BE2C (cell line): Measurements from ENCODE around the gene STK36.

Experiments
- DNase-seq: peaks from one replicate; pipeline ENCODE4 v3.0.0-alpha.2; 2020
- H3K27me3 ChIP-seq: fragments of 250-450 bp; sonication (Bioruptor Pico); 2 replicates; pipeline ENCODE4 v1.5.1; 2020; ENCODE audit warnings: mild to moderate bottlenecking
- H3K36me3 ChIP-seq: fragments of 250-450 bp; sonication (Bioruptor Pico); 2 replicates; pipeline ENCODE4 v1.5.1; 2020; ENCODE audit warnings: mild to moderate bottlenecking
- H3K4me1 ChIP-seq: fragments of 250-450 bp; sonication (Bioruptor Pico); 2 replicates; pipeline ENCODE4 v1.5.1; 2020
- H3K4me3 ChIP-seq: 2 replicates; pipeline ENCODE4 v1.5.1; 2011; ENCODE audit warnings: low read depth, low read length
- H3K9me3 ChIP-seq: fragments of 250-450 bp; sonication (Bioruptor Pico); 2 replicates; pipeline ENCODE4 v1.5.1; 2020
- TF ChIP-seq, protein P1 (sequence below): IDR thresholded peaks from 2 replicates; pipeline ENCODE4 v1.5.1; 2012; ENCODE audit warnings: mild to moderate bottlenecking, low read depth, low read length

The STK36 gene

DNA sequence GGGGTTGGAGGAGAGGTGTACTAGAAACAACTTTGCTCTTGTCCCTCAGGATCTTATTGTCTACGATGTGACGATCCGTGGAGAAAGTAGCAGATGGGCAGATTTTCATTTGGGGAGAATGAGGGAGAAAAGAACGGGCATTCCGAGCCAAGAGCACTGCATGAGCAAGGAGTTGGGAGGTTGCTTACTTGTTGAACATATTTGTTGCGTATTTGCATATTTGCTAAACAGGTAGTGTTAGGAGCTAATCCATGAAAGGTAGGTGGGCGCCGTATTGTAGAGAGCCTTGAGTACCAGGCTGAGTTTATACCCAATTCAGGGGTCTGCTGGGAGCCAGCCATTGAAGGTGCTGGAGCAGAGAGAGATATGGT, 11.9 kb upstream of the STK36 start:
- Histone ChIP-seq H3K36me3 (peaks cover 58% of the 10 kb centered on the region), H3K4me3 (peak overlapping the region; percentile 99), H3K9me3 (no peaks in the 10 kb centered on the region), H3K4me1 (no peaks in the 10 kb centered on the region), H3K27me3 (no peaks in the 10 kb centered on the region)
- TF ChIP-seq, protein P1, sequence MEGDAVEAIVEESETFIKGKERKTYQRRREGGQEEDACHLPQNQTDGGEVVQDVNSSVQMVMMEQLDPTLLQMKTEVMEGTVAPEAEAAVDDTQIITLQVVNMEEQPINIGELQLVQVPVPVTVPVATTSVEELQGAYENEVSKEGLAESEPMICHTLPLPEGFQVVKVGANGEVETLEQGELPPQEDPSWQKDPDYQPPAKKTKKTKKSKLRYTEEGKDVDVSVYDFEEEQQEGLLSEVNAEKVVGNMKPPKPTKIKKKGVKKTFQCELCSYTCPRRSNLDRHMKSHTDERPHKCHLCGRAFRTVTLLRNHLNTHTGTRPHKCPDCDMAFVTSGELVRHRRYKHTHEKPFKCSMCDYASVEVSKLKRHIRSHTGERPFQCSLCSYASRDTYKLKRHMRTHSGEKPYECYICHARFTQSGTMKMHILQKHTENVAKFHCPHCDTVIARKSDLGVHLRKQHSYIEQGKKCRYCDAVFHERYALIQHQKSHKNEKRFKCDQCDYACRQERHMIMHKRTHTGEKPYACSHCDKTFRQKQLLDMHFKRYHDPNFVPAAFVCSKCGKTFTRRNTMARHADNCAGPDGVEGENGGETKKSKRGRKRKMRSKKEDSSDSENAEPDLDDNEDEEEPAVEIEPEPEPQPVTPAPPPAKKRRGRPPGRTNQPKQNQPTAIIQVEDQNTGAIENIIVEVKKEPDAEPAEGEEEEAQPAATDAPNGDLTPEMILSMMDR: no peak
- no peak for DNase-seq

DNA sequence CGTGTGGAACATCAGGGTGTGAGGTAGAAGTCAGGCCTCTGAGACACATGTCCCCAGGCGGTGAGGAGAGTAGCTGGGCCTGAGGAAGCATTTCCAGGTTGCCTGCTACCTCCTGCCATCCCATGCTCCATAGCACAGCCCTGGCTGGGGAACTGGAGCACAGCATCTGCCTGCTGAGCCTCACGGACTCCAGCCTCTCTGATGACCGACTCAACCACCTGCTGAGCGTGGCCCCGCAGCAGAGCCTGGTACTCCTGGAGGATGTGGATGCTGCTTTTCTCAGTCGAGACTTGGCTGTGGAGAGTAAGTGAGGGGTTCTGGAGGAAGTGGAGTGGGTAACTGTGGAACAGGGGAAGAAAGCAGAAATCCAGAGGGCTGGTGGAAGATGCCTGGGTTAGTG, 9.5 kb upstream of the STK36 start:
- TF ChIP-seq, protein P1: no peak
- H3K4me3 ChIP-seq: no peak overlapping the region
- peaks cover 54% of the 10 kb centered on the region for H3K36me3 ChIP-seq
- no peaks in the 10 kb centered on the region for H3K27me3 ChIP-seq
- no peaks in the 10 kb centered on the region for H3K9me3 ChIP-seq
- no peak for DNase-seq
- no peaks in the 10 kb centered on the region for H3K4me1 ChIP-seq

DNA sequence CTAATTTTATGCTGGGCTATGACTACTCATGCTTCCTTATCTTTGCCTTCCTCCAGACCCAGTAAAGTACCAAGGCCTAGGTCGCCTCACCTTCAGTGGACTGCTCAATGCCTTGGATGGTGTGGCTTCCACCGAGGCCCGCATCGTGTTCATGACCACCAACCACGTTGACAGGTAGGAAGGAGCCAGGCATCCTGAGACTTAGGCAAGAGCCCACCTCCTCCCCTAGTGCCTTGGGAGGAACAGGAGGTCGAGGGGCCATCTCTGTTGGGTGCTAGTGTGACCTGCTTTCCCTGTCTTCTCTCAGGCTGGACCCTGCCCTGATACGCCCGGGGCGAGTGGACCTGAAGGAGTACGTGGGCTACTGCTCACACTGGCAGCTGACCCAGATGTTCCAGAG, 9.1 kb upstream of the STK36 start:
- Histone ChIP-seq H3K9me3 (no peaks in the 10 kb centered on the region), H3K4me1 (no peaks in the 10 kb centered on the region), H3K27me3 (no peaks in the 10 kb centered on the region), H3K36me3 (peaks cover 52% of the 10 kb centered on the region), H3K4me3 (no peak overlapping the region)
- no peak for DNase-seq
- TF ChIP-seq, protein P1: no peak

DNA sequence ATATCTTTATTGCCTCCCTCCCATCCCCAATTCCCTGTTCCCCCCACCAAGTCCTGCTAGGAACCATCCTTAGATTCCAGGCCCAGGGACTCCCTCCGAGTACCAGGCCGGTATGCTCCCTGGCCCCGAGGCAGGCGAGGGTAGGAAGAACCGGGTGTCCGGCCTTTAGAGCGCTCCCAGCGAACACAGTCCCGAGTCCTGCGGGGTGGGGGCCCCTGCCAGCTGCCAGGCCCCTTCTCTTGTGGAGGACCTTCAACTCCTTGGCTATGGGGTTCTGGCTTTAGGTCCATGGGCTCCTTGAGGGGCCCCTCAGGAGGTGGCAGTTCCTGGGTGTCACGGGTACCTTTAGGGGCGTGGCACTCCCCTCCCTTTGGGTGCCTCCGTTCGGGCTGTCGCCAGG, 8.0 kb upstream of the STK36 start:
- no peaks in the 10 kb centered on the region for H3K4me1 ChIP-seq
- TF ChIP-seq, protein P1: no peak
- no peaks in the 10 kb centered on the region for H3K27me3 ChIP-seq
- H3K36me3 ChIP-seq: peaks cover 51% of the 10 kb centered on the region
- no peak for DNase-seq
- H3K9me3 ChIP-seq: no peaks in the 10 kb centered on the region
- H3K4me3 ChIP-seq: no peak overlapping the region

DNA sequence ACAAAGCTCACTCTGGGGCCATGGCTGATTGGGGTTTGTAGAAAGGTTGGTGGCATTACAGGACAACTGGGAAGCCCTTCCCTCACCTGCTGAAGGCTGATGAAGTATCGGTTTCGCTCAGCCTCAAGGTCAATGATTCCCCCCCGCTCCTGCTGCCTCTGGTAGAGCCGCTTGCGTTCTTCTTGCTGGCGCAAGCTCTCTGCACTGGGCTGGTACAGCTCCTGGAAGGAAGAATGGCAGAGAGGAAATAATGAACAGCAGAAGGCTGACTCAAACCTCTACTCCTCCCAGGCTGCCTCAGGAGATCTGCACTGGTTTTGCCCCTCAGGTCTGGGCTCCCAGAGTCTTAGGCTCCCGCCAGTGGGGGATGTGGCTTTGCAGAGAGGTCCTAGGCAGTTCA, 7.2 kb upstream of the STK36 start:
- Histone ChIP-seq H3K9me3 (no peaks in the 10 kb centered on the region), H3K4me1 (no peaks in the 10 kb centered on the region), H3K27me3 (no peaks in the 10 kb centered on the region), H3K4me3 (no peak overlapping the region), H3K36me3 (peaks cover 51% of the 10 kb centered on the region)
- DNase-seq: no peak
- TF ChIP-seq, protein P1: no peak

DNA sequence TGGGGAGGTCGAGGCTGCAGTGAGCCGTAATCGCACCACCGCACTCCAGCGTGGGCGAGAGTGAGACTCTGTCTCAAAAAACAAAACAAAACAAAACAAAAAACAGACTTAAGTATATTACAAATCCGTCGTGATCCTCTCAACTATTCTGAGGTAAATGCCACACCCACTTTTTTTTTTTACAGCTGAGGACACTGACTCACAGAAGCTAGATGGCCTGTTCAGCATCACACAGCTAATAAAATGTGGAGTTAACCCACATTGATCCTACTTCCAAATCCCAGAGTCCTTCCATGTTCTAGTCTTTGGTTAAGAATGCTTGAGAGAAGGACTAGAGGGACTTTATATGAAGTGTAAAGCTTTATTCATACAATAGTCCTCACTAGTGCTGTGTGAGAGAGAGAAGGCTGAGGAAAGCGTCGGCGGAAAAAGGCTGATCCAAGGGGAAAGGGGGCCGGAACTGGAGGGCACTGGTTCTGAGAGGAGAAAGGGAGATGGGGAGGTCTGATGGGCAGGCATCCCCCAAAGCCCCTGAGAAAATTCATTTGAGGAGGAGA, 711 bp upstream of the STK36 start:
- no peak for DNase-seq
- Histone ChIP-seq H3K4me1 (no peaks in the 10 kb centered on the region), H3K9me3 (no peaks in the 10 kb centered on the region), H3K4me3 (peak overlapping the region; percentile 94), H3K36me3 (peaks cover 12% of the 10 kb centered on the region), H3K27me3 (no peaks in the 10 kb centered on the region)
- TF ChIP-seq, protein P1: no peak
